ENCODE data around the gene APOA5.

GRCh38 chr11:116788534-116788933, 3.1 kb downstream of the APOA5 start:
- TF ChIP-seq CTCF (IDR thresholded peaks at IDR 0.05) (no peak), POLR2A (IDR thresholded peaks at IDR 0.05) (no peak)
